ENCODE data around the gene ASCL5. TPM values are rescaled to one million over a fixed set of nuclear protein-coding genes. Genes with fewer than 3 reads are reported as not detected.

Gene ASCL5
- total and polyA plus RNA-seq, 9 of the 15 experiments (the other 6 are each of a cell fraction or from before 2014, with no cell fraction given): 0.09 TPM; not detected in 8

DNA sequence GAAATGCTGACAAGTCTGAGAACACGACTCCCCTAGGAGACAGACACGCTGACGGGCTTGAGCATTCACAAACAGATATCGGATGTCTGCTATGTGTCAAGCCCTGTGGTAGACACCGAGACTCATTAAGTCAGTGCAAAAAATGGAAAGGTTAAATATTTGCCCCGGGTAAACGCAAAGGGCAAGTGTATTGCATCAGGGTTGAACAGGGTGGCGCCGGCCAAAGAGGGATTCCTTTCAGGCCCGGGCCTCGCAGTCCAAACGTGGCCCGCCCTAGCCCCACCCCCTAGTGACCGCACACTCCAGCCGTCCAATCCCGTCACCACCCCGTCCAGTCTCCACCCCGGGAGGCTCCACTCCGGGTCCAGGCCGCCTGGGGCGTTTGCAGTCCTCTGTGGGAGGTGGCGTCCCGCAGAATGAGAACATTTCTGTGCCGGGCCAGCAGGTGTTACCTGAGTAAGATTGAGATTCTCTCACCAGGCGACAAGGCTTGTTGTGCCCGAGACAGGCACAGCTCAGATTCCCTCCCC is 43.6 kb upstream of the ASCL5 start (continued):
- TF ChIP-seq SP2 (IDR thresholded peaks at IDR 0.05; ENCODE audit: extremely low read depth, low read depth, low read length, poor library complexity, severe bottlenecking): no peak
- TF ChIP-seq RAD51 (IDR thresholded peaks at IDR 0.05; ENCODE audit: borderline replicate concordance, low read depth): no peak
- TF ChIP-seq NONO (IDR thresholded peaks at IDR 0.05; ENCODE audit: low read depth in 2 of 2, low read length in 1 of 2): no peak
- TF ChIP-seq, protein P1, sequence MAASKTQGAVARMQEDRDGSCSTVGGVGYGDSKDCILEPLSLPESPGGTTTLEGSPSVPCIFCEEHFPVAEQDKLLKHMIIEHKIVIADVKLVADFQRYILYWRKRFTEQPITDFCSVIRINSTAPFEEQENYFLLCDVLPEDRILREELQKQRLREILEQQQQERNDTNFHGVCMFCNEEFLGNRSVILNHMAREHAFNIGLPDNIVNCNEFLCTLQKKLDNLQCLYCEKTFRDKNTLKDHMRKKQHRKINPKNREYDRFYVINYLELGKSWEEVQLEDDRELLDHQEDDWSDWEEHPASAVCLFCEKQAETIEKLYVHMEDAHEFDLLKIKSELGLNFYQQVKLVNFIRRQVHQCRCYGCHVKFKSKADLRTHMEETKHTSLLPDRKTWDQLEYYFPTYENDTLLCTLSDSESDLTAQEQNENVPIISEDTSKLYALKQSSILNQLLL (CRISPR knock-in tag; IDR thresholded peaks at IDR 0.05; ENCODE audit: borderline replicate concordance): no peak
- no peak for TF ChIP-seq NCOA2 (IDR thresholded peaks at IDR 0.05; ENCODE audit: partially characterized antibody in 2 of 2)
- TF ChIP-seq FOXM1 (IDR thresholded peaks at IDR 0.05; ENCODE audit: low read depth): no peak
- no peak for TF ChIP-seq FOXM1 (CRISPR knock-in tag; IDR thresholded peaks at IDR 0.05; ENCODE audit: low read depth)
- TF ChIP-seq ZKSCAN8 (CRISPR knock-in tag; IDR thresholded peaks at IDR 0.05): no peak
- TF ChIP-seq, protein P2, sequence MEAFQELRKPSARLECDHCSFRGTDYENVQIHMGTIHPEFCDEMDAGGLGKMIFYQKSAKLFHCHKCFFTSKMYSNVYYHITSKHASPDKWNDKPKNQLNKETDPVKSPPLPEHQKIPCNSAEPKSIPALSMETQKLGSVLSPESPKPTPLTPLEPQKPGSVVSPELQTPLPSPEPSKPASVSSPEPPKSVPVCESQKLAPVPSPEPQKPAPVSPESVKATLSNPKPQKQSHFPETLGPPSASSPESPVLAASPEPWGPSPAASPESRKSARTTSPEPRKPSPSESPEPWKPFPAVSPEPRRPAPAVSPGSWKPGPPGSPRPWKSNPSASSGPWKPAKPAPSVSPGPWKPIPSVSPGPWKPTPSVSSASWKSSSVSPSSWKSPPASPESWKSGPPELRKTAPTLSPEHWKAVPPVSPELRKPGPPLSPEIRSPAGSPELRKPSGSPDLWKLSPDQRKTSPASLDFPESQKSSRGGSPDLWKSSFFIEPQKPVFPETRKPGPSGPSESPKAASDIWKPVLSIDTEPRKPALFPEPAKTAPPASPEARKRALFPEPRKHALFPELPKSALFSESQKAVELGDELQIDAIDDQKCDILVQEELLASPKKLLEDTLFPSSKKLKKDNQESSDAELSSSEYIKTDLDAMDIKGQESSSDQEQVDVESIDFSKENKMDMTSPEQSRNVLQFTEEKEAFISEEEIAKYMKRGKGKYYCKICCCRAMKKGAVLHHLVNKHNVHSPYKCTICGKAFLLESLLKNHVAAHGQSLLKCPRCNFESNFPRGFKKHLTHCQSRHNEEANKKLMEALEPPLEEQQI (IDR thresholded peaks at IDR 0.05): no peak
- TF ChIP-seq ARHGAP35 (IDR thresholded peaks at IDR 0.05; ENCODE audit: partially characterized antibody): no peak
- TF ChIP-seq MAZ (CRISPR knock-in tag; conservative IDR thresholded peaks at IDR 0.05 in 1 of 2, IDR thresholded peaks at IDR 0.05 in 1 of 2): peak in 1 of 2 experiments; percentile 56; a peak in 3 of 4 replicates
- no peak for TF ChIP-seq RUNX1 (IDR thresholded peaks at IDR 0.05; ENCODE audit: low read depth)
- no peak for TF ChIP-seq PURB (CRISPR knock-in tag; IDR thresholded peaks at IDR 0.05; ENCODE audit: low read depth)
- peak; percentile 99 for TF ChIP-seq CEBPG (CRISPR knock-in tag; IDR thresholded peaks at IDR 0.05)
- peak; percentile 95 to 97 for TF ChIP-seq CEBPG (tag; conservative IDR thresholded peaks at IDR 0.05 in 1 of 2, IDR thresholded peaks at IDR 0.05 in 1 of 2)
- peak in 1 of 2 experiments; percentile 68; a peak in 1 of 4 replicates for TF ChIP-seq TRIM24 (IDR thresholded peaks at IDR 0.05)
- no peak for TF ChIP-seq PTRF (tag; IDR thresholded peaks at IDR 0.05)
- TF ChIP-seq KAT2B (IDR thresholded peaks at IDR 0.05; ENCODE audit: low read depth, low read length): no peak
- TF ChIP-seq CHD4 (IDR thresholded peaks at IDR 0.05; ENCODE audit: insufficient read depth, insufficient replicate concordance, low read depth, low read length, poor library complexity, severe bottlenecking): no peak
- TF ChIP-seq GATAD2B (IDR thresholded peaks at IDR 0.05; ENCODE audit: borderline replicate concordance): no peak
- no peak for TF ChIP-seq ZNF584 (CRISPR knock-in tag; IDR thresholded peaks at IDR 0.05; ENCODE audit: low read depth)
- TF ChIP-seq, protein P3, sequence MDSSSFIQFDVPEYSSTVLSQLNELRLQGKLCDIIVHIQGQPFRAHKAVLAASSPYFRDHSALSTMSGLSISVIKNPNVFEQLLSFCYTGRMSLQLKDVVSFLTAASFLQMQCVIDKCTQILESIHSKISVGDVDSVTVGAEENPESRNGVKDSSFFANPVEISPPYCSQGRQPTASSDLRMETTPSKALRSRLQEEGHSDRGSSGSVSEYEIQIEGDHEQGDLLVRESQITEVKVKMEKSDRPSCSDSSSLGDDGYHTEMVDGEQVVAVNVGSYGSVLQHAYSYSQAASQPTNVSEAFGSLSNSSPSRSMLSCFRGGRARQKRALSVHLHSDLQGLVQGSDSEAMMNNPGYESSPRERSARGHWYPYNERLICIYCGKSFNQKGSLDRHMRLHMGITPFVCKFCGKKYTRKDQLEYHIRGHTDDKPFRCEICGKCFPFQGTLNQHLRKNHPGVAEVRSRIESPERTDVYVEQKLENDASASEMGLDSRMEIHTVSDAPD (CRISPR knock-in tag; IDR thresholded peaks at IDR 0.05): no peak
- peak; percentile 23; the same call in 1 of the 2 replicates for TF ChIP-seq FOSL1 (tag; conservative IDR thresholded peaks at IDR 0.05)
- no peak for TF ChIP-seq ZNF253 (CRISPR knock-in tag; conservative IDR thresholded peaks at IDR 0.05)

All from K562 (cell line).